IMR-90 (cell line): ENCODE results near the gene RANBP3. TPM values are rescaled to one million over a fixed set of nuclear protein-coding genes. Genes with fewer than 3 reads are reported as not detected.

Experiments
- ATAC-seq: fragments of 200-7000 bp; cut with Tn5 transposase; 2 replicates; pipeline ENCODE4 v1.9.1; 2020; ENCODE audit warnings: low read depth, mild to moderate bottlenecking, moderate library complexity
- BruUV-seq: library from RNA; stranded (reverse); fragments of 400-500 nt; replicated peaks from 2 replicates; lab custom pipeline; 2021; lab: Mats Ljungman, UMichigan
- CTCF ChIA-PET: fragments of 300-600 bp; formaldehyde crosslinking; extraction: SDS; loops from one replicate; lab custom pipeline; 2021; ENCODE audit warnings: antibody characterized with exemption; lab: Yijun Ruan, JAX
- POLR2A ChIA-PET: fragments of 300-600 bp; sonication (Branson Sonifier 250); formaldehyde crosslinking; loops from one replicate; lab custom pipeline; 2022; ENCODE audit warnings: antibody characterized with exemption; ENCODE audit not compliant: unreplicated experiment; lab: Charles Lee
- DNase-seq: peaks from one replicate; pipeline ENCODE4 v3.0.0; 2013
- H2AFZ ChIP-seq: replicated peaks from 2 replicates; pipeline ENCODE3; 2013; ENCODE audit warnings: low read length, mild to moderate bottlenecking; ENCODE audit not compliant: poor library complexity
- H2AK5ac ChIP-seq: 2 replicates; pipeline ENCODE4 v1.6.1; 2013; ENCODE audit warnings: low read depth, low read length, inconsistent platforms
- H2AK9ac ChIP-seq: replicated peaks from 2 replicates; pipeline ENCODE3; 2013; ENCODE audit warnings: mild to moderate bottlenecking, low read depth, low read length, moderate library complexity; ENCODE audit not compliant: poor library complexity
- H2BK120ac ChIP-seq: 2 replicates; pipeline ENCODE4 v1.6.1; 2013; ENCODE audit warnings: low read depth, low read length, inconsistent platforms
- H2BK15ac ChIP-seq: 3 replicates; pipeline ENCODE4 v1.6.1; 2013; ENCODE audit warnings: low read depth, low read length, inconsistent platforms
- H2BK20ac ChIP-seq: 2 replicates; pipeline ENCODE4 v1.6.1; 2013; ENCODE audit warnings: low read depth, mild to moderate bottlenecking, inconsistent platforms, low read length, moderate library complexity
- H2BK5ac ChIP-seq: 2 replicates; pipeline ENCODE4 v1.6.1; 2013; ENCODE audit warnings: mild to moderate bottlenecking, low read depth, low read length, inconsistent platforms; ENCODE audit not compliant: poor library complexity, severe bottlenecking
- H3K14ac ChIP-seq: replicated peaks from 2 replicates; pipeline ENCODE4 v1.6.1; 2013; ENCODE audit warnings: low read depth, low read length, inconsistent platforms
- H3K18ac ChIP-seq: 2 replicates; pipeline ENCODE4 v1.6.1; 2013; ENCODE audit warnings: low read depth, low read length, control low read depth
- H3K23ac ChIP-seq: 2 replicates; pipeline ENCODE4 v1.6.1; 2013; ENCODE audit warnings: low read depth, low read length, inconsistent platforms
- H3K27ac ChIP-seq: 2 replicates; pipeline ENCODE4 v1.5.1; 2013; ENCODE audit warnings: mild to moderate bottlenecking, control low read depth, low read length; ENCODE audit not compliant: insufficient read depth
- H3K27me3 ChIP-seq: 2 replicates; pipeline ENCODE4 v1.6.1; 2013; ENCODE audit warnings: low read length; ENCODE audit not compliant: control insufficient read depth, insufficient read depth
- H3K36me3 ChIP-seq: 2 replicates; pipeline ENCODE4 v1.6.1; 2013; ENCODE audit warnings: low read length, mixed read lengths; ENCODE audit not compliant: control insufficient read depth, insufficient read depth
- H3K4ac ChIP-seq: 2 replicates; pipeline ENCODE4 v1.6.1; 2013; ENCODE audit warnings: low read depth, low read length, inconsistent platforms
- H3K4me1 ChIP-seq: 2 replicates; pipeline ENCODE4 v1.6.1; 2013; ENCODE audit warnings: low read length, mixed read lengths; ENCODE audit not compliant: control insufficient read depth, insufficient read depth
- H3K4me2 ChIP-seq: 2 replicates; pipeline ENCODE4 v1.6.1; 2013; ENCODE audit warnings: low read depth, mild to moderate bottlenecking, control low read depth, low read length, moderate library complexity
- H3K4me3 ChIP-seq: 2 replicates; pipeline ENCODE4 v1.5.1; 2013; ENCODE audit warnings: low read depth, mild to moderate bottlenecking, control low read depth, low read length, moderate library complexity; ENCODE audit not compliant: insufficient read depth
- H3K56ac ChIP-seq: 2 replicates; pipeline ENCODE4 v1.6.1; 2013; ENCODE audit warnings: low read length, inconsistent platforms; ENCODE audit not compliant: insufficient read depth; ENCODE audit errors: extremely low read depth
- H3K79me1 ChIP-seq, 2 experiments: 2 replicates each; pipeline ENCODE4 v1.6.1; 2013; ENCODE audit warnings: low read length in 2 of 2, inconsistent platforms in 1 of 2, low read depth in 1 of 2
- H3K9ac ChIP-seq: 2 replicates; pipeline ENCODE4 v1.6.1; 2013; ENCODE audit warnings: low read depth, low read length, control low read depth
- H3K9me1 ChIP-seq: 2 replicates; pipeline ENCODE4 v1.6.1; 2013; ENCODE audit warnings: low read length, inconsistent platforms; ENCODE audit not compliant: insufficient read depth
- H3K9me3 ChIP-seq: 2 replicates; pipeline ENCODE4 v1.6.1; 2013; ENCODE audit warnings: low read length; ENCODE audit not compliant: control insufficient read depth, insufficient read depth
- H4K20me1 ChIP-seq: 2 replicates; pipeline ENCODE4 v1.6.1; 2013; ENCODE audit warnings: low read length, inconsistent platforms; ENCODE audit not compliant: insufficient read depth
- H4K5ac ChIP-seq: 2 replicates; pipeline ENCODE4 v1.6.1; 2013; ENCODE audit warnings: mild to moderate bottlenecking, low read depth, low read length, control low read depth
- H4K8ac ChIP-seq, 2 experiments: 2 replicates each; pipeline ENCODE4 v1.6.1; 2013; ENCODE audit warnings: low read depth in 2 of 2, low read length in 2 of 2, control low read depth in 1 of 2, inconsistent platforms in 1 of 2
- H4K91ac ChIP-seq: 2 replicates; pipeline ENCODE4 v1.6.1; 2013; ENCODE audit warnings: low read depth, low read length, inconsistent platforms; ENCODE audit not compliant: insufficient read depth
- BHLHE40 ChIP-seq: fragments of 150-350 bp; IDR thresholded peaks from 2 replicates; pipeline ENCODE4 v1.6.1; 2016; ENCODE audit warnings: mild to moderate bottlenecking, low read depth, low read length
- CTCF ChIP-seq: conservative IDR thresholded peaks from 2 replicates; pipeline ENCODE4 v1.5.1; 2012; ENCODE audit warnings: mild to moderate bottlenecking, low read depth, low read length, improper control_type of control experiment
- MAZ ChIP-seq: IDR thresholded peaks from 2 replicates; pipeline ENCODE4 v1.6.1; 2012; ENCODE audit warnings: low read depth, mild to moderate bottlenecking, low read length, improper control_type of control experiment, moderate library complexity, borderline replicate concordance
- MXI1 ChIP-seq: IDR thresholded peaks from 2 replicates; pipeline ENCODE4 v1.6.1; 2012; ENCODE audit warnings: low read depth, mild to moderate bottlenecking, low read length, moderate library complexity, borderline replicate concordance
- POLR2A ChIP-seq: IDR thresholded peaks from 2 replicates; pipeline ENCODE4 v1.6.1; 2012; ENCODE audit warnings: mild to moderate bottlenecking, low read depth, low read length
- RAD21 ChIP-seq: IDR thresholded peaks from 2 replicates; pipeline ENCODE4 v1.6.1; 2012; ENCODE audit warnings: low read length, improper control_type of control experiment
- SMC3 ChIP-seq: fragments of 150-350 bp; IDR thresholded peaks from 2 replicates; pipeline ENCODE4 v1.6.1; 2016; ENCODE audit warnings: low read depth, mild to moderate bottlenecking, antibody characterized with exemption, low read length, moderate library complexity
- USF2 ChIP-seq: fragments of 150-350 bp; IDR thresholded peaks from 2 replicates; pipeline ENCODE4 v1.6.1; 2017; ENCODE audit warnings: mild to moderate bottlenecking, antibody characterized with exemption, low read length, low read depth
- WGBS, 2 experiments: methylation state at CpG; one replicate each; pipeline versions ENCODE4 v1.1.5 to v1.1.7; 2013; ENCODE audit warnings: missing lambda C conversion rate in 2 of 2; ENCODE audit not compliant: insufficient read length in 1 of 2; ENCODE audit errors: extremely low coverage in 2 of 2; 5-methylcytosine and 5-hydroxymethylcytosine counted together
- dilution Hi-C: fragments of 300-500 bp; cut with HindIII; formaldehyde crosslinking; loops from one replicate; pipeline ENCODE4 v1.14.3; 2018; ENCODE audit warnings: low sequenced_read_pairs; ENCODE audit not compliant: unreplicated experiment
- in situ Hi-C: fragments of 300-500 bp; cut with MboI; formaldehyde crosslinking; loops from 3 replicates; pipeline ENCODE4 v1.14.3; 2019; ENCODE audit warnings: low sequenced_read_pairs, inconsistent platforms, mixed read lengths
- intact Hi-C: fragments of 100-400 bp; cut with micrococcal nuclease; formaldehyde crosslinking; loops from 2 replicates; pipeline ENCODE4 v1.10.0; 2022
- polyA plus RNA-seq, 3 experiments: library from polyadenylated mRNA; depleted of rRNA; stranded (reverse); fragments of >200 nt; gene quantifications; 2 replicates each; pipeline ENCODE4 v1.2.3, GENCODE V29; 2012; ENCODE audit warnings: low replicate concordance in 1 of 3
- total RNA-seq: library from RNA; depleted of rRNA; stranded (reverse); fragments of >200 nt; gene quantifications from 2 replicates; pipeline ENCODE4 v1.2.3, GENCODE V29; 2012

RANBP3 gene
- total and polyA plus RNA-seq, 2 of the 4 experiments (the other 2 are of a cell fraction) = 42.5 to 111 TPM

- peak overlapping the region; percentile 15; the same call in 1 of the 2 replicates for H4K5ac ChIP-seq
- 0 out of 2 replicates have a peak, but pooled peaks cover 3% of the 10 kb centered on the region for H3K9me1 ChIP-seq
- 6% methylated on average over 15 of the region's 48 CpGs; no CpG with 5 or more reads in 1 of the 2 experiments for WGBS, 2 experiments
- H2AFZ ChIP-seq = peak overlapping the region; percentile 84
- H3K14ac ChIP-seq = peak overlapping the region; percentile 16; the same call in 1 of the 2 replicates
- POLR2A ChIA-PET = no interaction called here
- H4K91ac ChIP-seq = peak overlapping the region; percentile 3; the same call in 1 of the 2 replicates
- H3K23ac ChIP-seq = 0 out of 2 replicates have a peak overlapping the region, but pooled peaks have one; percentile 45
- H3K79me1 ChIP-seq = no peaks in the 10 kb centered on the region; a peak in 1 of 4 replicates
- H3K9ac ChIP-seq = no peak overlapping the region
- CTCF ChIA-PET = interaction anchor here (4.6 kb wide), 1 partner anchor 88 kb away, joined by 37 read pairs; the partner anchor contains the start of gene NRTN
- H3K56ac ChIP-seq = no peak overlapping the region
- H4K8ac ChIP-seq = peak overlapping the region in 1 of 2 experiments; percentile 71; a peak in 2 of 4 replicates
- peak overlapping the region; percentile 52 for H2AK5ac ChIP-seq
- H2BK5ac ChIP-seq = no peak overlapping the region
- TF ChIP-seq MXI1 = no peak
- TF ChIP-seq CTCF = peak; percentile 87
- TF ChIP-seq SMC3 = peak; percentile 88
- no peak for TF ChIP-seq POLR2A
- 0 out of 2 replicates have a peak, but pooled peaks have one; percentile 10 for TF ChIP-seq BHLHE40
- TF ChIP-seq MAZ = peak; percentile 68; the same call in 1 of the 2 replicates
- peak; percentile 88 for TF ChIP-seq RAD21
- no peak for TF ChIP-seq USF2
- intact Hi-C loops = loop anchor here (1.0 to 5.0 kb wide), 4 partner anchors 65 to 131 kb away; no protein-coding TSS in a partner anchor
- H3K4me1 ChIP-seq = peaks cover 19% of the 10 kb centered on the region
- H3K36me3 ChIP-seq = peaks cover 20% of the 10 kb centered on the region; the same call in 1 of the 2 replicates
- no peak overlapping the region for H2BK15ac ChIP-seq
- H3K27ac ChIP-seq = no peak overlapping the region
- peak overlapping the region; percentile 27; the same call in 1 of the 2 replicates for H2BK120ac ChIP-seq
- H2AK9ac ChIP-seq = peak overlapping the region; percentile 73
- peaks cover 7% of the 10 kb centered on the region for H4K20me1 ChIP-seq
- H3K4me3 ChIP-seq = no peak overlapping the region
- DNase-seq (peak; percentile 35), ATAC-seq (peak; percentile 80)
- H3K9me3 ChIP-seq = no peaks in the 10 kb centered on the region
- H2BK20ac ChIP-seq = no peak overlapping the region
- BruUV-seq = no TSS peak
- H3K4me2 ChIP-seq = peak overlapping the region; percentile 69; the same call in 1 of the 2 replicates
- H3K27me3 ChIP-seq = no peaks in the 10 kb centered on the region
- H3K4ac ChIP-seq = peak overlapping the region; percentile 79
- dilution Hi-C loops = no loop called here
- in situ Hi-C loops = loop anchor here (5.0 kb wide), 1 partner anchor 90 kb away; no protein-coding TSS in a partner anchor
- no peak overlapping the region for H3K18ac ChIP-seq
Measured at GRCh38 chr19:5891938-5892771, 85.8 kb downstream of the RANBP3 start.
